ENCODE measurements around the gene ZNF488.

- no peak for TF ChIP-seq POLR2AphosphoS5 (IDR thresholded peaks at IDR 0.05)
- no peak for TF ChIP-seq CTCF (IDR thresholded peaks at IDR 0.05)
- no peak for TF ChIP-seq POLR2A (IDR thresholded peaks at IDR 0.05)
These were observed 11.4 kb downstream of the ZNF488 start for GRCh38 chr10:47372726-47373125.

All from suprapubic skin (tissue), 4 donors.